Stimulated activated CD4-positive, alpha-beta T cell treated with anti-CD3 and anti-CD28 coated beads, Interleukin-4, amount 100 ng/mL, for 1 hour (primary cell): ENCODE data around the gene MYH14.

Experiments
- DNase-seq: peaks from one replicate; pipeline ENCODE4 v3.0.0-alpha.2; 2020

The MYH14 gene

GRCh38 chr19:50300051-50300450 is 96.6 kb downstream of the MYH14 start:
- DNase-seq, result no peak

DNA sequence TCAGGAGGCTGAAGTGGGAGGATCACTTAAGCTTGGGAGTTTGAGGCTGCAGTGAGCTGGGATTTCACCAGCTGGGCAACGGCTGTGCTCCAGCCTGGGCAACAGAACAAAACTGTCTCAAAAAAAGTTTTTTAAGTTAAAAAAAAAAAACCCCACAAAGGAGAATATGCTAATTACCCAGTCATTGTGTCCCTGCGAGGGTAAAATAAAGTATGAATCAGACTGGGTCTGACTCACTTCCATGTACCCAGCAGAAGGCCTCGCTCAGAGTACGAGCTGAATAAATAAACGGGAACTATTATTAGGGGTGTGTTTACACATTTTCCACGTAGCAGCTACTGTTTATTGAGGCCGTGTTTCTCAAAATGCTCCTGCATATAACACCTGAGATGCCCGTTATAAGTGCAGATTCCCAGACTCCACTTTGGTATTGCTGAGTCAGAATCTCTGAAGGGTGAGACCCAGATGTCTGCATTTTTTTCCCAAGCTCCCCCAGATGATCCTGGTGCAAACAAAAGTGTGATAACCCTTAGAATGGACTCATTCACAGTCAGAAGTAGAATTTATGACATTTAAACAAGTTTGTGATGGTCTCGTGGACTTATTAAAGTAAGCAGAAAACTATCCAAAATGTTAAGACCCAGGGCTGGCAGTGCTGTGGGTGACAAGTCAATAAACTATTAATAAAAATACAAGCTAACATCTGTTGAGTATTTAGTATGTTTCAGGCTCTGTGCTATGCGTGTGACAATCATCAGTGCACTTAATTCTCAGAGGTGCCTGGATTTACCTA is 97.6 kb downstream of the MYH14 start:
- DNase-seq, result no peak

- no peak for DNase-seq
These were observed 98.2 kb downstream of the MYH14 start for GRCh38 chr19:50301607-50301971.

DNA sequence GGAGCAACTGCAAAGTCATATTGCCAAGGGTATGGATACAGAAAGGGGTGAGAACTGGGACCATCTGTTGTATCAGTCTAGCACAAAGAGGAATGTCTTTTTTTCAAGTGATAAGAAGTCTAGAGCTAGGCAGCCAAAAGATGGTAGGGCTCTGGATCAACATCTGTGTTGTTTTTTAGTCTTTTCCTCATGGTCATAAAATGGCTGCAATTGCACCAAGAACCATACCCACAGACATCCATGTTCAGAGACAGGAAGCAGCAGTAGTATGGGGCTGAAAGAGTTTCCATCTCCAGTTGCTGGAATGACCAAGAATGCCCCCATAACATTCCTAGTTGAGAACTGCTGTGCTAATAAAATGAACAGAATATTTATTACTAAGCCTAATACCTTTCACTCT is 100.1 kb downstream of the MYH14 start:
- no peak for DNase-seq

- no peak for DNase-seq
These were observed 105.6 kb downstream of the MYH14 start for GRCh38 chr19:50308991-50309390.

- DNase-seq, result no peak
These were observed 106.1 kb downstream of the MYH14 start for GRCh38 chr19:50309396-50310125.

DNA sequence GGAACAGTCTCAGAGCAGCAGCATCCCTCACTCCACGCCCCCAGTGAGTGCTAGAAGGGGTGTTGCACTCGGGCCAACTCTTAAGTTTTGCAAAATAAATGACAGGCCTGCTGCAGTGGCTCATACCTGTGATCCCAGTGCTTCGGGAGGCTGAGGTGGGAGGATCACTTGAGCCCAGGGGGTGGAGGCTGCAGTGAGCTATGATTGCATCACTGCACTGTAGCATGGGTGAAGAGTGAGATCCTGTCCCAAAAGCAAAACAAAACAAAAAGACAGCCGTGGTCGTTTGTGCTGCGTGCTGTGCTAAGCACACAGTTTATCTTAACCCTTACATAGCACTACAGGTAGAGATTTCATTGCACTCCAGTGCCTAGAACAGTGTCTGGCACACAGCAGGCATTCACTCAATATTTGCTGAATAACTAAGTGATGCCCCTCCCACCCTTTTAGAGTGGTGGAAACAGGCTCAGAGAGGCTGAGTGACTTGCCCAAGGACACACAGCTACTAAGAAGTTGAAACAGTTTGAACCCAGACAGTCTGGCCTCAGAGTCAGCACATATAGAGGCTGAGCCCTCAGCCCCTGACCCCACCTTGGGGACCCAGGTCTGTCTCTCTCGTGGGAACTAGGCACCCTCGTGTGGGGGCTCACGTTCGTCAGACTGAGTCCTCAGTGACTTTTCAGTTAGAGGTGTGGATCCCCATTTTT is 107.5 kb downstream of the MYH14 start:
- no peak for DNase-seq

GRCh38 chr19:50311723-50312635 is 108.6 kb downstream of the MYH14 start:
- no peak for DNase-seq

GRCh38 chr19:50312967-50313811 is 109.8 kb downstream of the MYH14 start:
- DNase-seq, result no peak

- DNase-seq, result no peak
These were observed 110.6 kb downstream of the MYH14 start for GRCh38 chr19:50313812-50314536.

DNA sequence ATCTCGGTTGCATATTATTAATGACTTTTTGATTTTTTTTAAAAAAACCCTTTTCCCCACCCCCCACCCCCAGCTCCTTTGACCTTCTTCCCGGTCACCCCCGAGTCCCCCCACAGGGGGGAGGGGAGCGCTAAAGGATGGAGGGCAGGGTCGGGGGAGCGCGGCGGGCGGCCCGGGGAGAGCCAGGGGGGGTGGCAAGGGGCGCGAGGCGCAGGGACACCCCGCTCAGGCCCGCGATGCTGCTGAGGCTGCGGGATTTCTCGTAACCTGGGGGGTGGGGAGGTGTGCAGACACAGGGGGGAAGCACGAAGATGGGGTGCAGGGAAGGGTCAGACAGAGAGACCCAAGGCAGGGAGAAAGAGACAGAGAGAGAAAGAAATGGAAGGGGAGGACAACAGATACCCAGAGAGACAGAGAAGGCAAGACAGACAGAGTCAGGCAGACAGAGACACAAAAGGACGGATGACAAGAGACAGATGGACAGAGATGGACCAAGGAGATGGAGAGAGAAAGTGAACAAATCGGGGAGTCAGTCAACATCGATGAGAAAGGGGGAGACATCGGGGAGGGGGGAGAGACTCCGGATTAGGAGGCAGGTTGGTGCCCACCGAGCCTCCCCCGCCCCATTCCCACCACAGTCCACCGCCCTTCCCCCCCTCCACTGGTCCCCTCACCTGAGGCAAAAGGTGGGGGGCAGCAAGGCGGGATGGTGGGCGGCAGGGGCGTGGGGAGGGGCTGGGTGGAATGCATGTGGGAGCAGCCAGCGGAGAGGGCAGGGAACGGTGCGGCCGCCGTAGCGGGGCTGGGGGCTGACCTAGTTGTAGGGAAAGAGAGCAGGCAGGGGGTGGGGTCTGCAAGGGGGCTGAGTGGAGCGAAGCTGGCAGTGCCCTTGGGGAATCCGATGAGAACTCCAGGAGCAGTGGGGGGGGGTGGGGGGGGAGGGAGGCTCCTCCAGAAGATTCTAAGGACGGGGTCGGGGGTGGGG is 111.6 kb downstream of the MYH14 start:
- no peak for DNase-seq

GRCh38 chr19:50315773-50316448 is 112.5 kb downstream of the MYH14 start:
- DNase-seq, result peak; percentile 38

- DNase-seq, result no peak
These were observed 113.7 kb downstream of the MYH14 start for GRCh38 chr19:50317115-50317514.

DNA sequence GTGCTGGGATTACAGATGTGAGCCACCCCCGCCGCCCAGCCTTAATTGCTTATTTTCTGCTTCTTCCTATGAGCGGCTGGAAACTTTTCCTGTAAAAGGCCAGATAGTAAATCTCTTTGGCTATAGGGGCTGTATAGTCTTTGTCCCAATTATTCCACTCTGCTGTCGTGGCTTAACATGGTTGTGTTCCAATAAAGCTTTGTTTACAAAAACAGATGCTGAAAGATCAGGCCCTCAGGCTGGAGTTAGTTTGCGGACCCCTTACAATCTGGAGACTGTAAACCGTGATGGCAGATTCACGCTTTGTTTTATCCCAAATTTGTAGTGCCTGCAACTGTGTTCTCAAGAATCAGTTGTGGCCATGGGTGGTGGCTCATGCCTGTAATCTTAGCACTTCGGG is 115.0 kb downstream of the MYH14 start:
- DNase-seq, result no peak

GRCh38 chr19:50319156-50319555 is 115.7 kb downstream of the MYH14 start:
- DNase-seq, result no peak

DNA sequence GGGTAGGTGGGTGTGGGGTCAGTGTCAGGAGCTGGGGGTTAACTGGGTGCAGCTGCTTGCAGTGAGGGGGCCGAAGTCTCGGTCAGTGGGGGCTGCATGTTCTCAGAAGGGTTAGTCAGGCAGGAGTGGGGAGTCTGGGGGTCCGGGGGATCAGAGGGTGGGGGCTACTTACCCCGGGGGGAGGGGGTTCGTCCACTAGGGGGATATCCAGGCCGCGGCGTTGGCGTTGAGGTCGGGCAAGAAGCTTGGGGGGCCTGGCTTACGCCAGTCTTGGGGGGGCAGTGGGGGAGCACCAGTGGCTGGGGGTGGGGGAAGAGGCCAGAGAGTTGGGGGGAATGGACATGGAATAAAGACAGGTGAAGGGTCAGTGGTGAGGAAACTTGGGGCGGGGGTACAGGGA is 116.6 kb downstream of the MYH14 start:
- no peak for DNase-seq

- DNase-seq, result no peak
These were observed 117.2 kb downstream of the MYH14 start for GRCh38 chr19:50320596-50320995.

DNA sequence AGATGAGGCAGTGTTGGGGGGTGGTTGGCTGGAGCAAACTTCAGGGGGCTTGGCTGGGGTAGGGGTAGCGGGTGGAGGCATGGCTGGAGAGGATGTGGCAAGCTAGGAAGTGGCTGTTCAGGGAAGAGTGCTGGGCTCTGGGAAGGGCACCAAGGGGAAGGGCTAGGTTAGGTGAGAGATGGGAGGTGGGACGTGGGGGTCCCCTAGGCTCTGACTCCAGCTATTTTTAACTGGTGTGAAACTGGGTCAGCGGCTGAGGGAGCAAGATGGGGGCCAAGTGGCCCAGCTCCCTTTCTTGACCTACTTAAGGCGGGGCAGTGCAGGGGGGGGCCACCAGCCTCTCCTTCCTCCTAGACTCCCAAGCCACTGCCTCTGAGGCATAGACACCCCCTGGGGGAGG is 118.4 kb downstream of the MYH14 start:
- DNase-seq, result no peak

- no peak for DNase-seq
These were observed 118.8 kb downstream of the MYH14 start for GRCh38 chr19:50322234-50322633.
